Muscle of arm (tissue), 14 donors: ENCODE results near the gene PBOV1. TPM values are rescaled to one million over a fixed set of nuclear protein-coding genes. Genes with fewer than 3 reads are reported as not detected.

Source experiments
- DNase-seq: peaks from one replicate; pipeline ENCODE4 v3.0.0-alpha.2; 2013
- long read RNA-seq, 11 donors: transcript quantifications; one replicate each; lab custom pipeline, GENCODE V29; 2026
- polyA plus RNA-seq, 12 donors: library from polyadenylated mRNA; unstranded; fragments of 120-200 nt; gene quantifications; one replicate each; pipeline ENCODE4 v1.2.1, GENCODE V29; 2013; ENCODE audit not compliant: insufficient read length in 12 of 12

The PBOV1 gene
- under 1 TPM in 2 of 12 donors, not detected in 10; 0.05 to 0.07 TPM for polyA plus RNA-seq
- long read RNA-seq, donor 1, result 0 reads
- long read RNA-seq, donor 2, result 0 reads
- long read RNA-seq, donor 3, result 0 reads
- long read RNA-seq, donor 4, result 0 reads
- long read RNA-seq, donor 5, result 0 reads
- long read RNA-seq, donor 6, result 0 reads
- long read RNA-seq, donor 7, result 0 reads
- long read RNA-seq, donor 8, partial matches to known transcripts, result 0 of 1 reads
- long read RNA-seq, donor 8, other reads (novel, unspliced or antisense), result 0 of 1 reads
- long read RNA-seq, donor 9, result 0 reads
- long read RNA-seq, donor 10, result 0 reads
- long read RNA-seq, donor 11, result 0 reads

DNA sequence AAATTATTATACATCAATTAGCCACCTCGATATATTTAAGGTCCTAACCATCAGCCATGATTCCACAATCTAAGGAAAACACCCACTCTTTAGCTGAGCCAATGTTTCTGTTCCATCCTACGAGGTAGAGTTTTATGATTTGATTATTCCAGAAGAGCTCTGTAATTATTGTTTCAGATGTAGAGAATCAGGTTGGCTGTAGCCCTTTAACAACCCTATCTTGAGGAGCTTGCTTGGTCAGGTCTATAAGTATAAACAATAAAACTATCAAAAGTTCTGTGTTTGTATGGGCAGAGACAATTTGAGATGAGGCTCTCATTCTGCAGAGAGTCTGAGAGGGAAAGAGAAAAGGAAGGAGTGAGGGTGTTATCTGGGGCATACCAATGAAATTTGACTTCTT is at the start of gene PBOV1:
Gene PBOV1 (minus strand): TSS at position 43 of the 400 bp plus-strand sequence. CDS start 96 bp downstream, outside the sequence.
- DNase-seq, result no peak

- no peak for DNase-seq
These were observed 47.8 kb upstream of the PBOV1 start for GRCh38 chr6:138266095-138266494.

DNA sequence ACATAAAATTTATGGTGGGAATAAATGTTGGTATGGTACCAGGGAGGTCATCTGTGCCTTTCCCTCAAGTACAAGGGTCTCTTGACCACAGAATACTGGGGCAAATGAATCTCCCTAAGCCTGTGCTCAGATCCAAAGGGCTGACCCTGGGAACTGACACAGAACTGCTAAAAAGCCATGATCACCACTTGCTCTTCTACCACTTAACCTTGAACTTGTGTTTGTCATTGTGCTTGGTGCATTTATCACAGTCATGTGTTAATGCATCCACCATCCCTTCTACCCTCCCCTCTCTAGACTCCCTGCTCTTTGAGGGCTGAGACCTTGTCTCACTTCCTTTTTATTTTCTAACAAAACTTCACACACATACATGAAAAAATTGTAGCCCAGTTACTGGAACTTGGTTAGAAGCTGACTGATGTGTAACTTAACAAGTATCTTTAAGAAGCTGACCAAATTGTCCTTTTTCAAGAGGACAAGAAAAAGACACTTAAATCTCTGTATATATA is 46.1 kb upstream of the PBOV1 start:
- no peak for DNase-seq

GRCh38 chr6:138263963-138264362 is 45.7 kb upstream of the PBOV1 start:
- no peak for DNase-seq

DNA sequence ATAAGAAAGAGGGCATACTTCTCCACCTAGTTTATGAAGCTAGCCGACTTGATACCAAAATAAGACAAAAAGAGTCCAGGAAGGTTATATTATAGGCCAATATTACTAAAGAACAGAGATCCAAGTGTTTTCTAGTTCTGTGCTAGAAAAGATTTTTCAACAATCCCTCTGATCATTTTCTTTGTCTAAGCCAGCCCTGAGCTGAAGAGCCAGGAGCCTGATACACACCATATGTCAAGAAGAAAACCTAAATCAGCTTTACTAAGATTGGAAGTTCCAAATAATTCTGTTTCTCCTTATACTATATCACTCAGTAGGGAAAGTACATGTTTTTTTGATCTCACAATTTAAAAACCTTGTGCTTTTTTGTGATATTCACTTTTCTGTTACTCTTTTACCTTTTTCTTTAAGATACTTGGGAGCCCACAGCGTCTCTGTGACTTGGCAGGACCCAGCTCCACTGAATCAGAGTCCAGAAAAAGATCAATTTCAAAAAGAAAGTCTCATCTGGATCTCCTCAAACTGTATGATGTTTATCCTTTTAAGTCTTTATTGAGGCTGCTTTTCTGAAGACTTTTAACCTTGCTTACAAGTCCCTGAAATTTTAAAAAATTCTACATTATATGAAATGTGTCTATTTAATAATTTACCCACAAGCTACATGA is 43.0 kb upstream of the PBOV1 start:
- DNase-seq, result peak; percentile 32

- no peak for DNase-seq
These were observed 40.7 kb upstream of the PBOV1 start for GRCh38 chr6:138258991-138259390.

GRCh38 chr6:138258197-138258596 is 39.9 kb upstream of the PBOV1 start:
- DNase-seq, result no peak

- no peak for DNase-seq
These were observed 39.3 kb upstream of the PBOV1 start for GRCh38 chr6:138257638-138258040.

DNA sequence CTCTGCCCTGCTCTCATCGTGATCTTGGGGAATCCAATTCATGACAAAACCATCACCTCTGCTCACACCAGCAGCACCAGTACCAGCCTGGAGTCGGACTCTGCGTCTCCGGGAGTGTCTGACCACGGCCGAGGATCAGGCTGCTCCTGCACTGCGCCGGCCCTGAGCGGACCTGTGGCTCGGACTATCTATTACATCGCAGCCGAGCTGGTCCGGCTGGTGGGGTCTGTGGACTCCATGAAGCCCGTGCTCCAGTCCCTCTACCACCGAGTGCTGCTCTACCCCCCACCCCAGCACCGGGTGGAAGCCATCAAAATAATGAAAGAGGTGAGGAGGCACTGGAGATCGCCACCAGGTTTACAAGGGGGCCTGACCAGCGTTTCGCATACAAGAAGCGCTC is 37.2 kb upstream of the PBOV1 start:
- no peak for DNase-seq

- DNase-seq, result no peak
These were observed 35.4 kb upstream of the PBOV1 start for GRCh38 chr6:138253731-138254130.

GRCh38 chr6:138250513-138251247 is 32.4 kb upstream of the PBOV1 start:
- peak; percentile 26 for DNase-seq

GRCh38 chr6:138250053-138250452 is 31.8 kb upstream of the PBOV1 start:
- DNase-seq, result no peak

DNA sequence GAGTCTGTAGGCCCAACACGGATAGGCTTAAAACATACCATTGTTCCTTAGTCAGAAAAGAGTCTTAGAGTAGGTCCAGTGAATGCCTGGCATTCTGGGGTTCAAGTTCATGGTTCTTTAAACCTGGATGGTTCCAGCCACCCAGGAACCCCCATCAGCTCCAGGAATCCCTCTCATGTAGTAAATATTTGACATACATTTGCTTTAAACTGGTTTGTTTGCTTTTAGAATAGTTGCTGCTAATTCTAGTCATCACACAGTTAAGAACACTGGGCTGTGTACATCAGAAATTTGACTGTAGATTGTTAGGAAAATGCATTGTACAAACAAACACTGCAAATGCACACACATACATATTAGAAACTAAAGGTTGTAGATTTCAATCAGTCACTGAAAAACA is 30.6 kb upstream of the PBOV1 start:
- no peak for DNase-seq

DNA sequence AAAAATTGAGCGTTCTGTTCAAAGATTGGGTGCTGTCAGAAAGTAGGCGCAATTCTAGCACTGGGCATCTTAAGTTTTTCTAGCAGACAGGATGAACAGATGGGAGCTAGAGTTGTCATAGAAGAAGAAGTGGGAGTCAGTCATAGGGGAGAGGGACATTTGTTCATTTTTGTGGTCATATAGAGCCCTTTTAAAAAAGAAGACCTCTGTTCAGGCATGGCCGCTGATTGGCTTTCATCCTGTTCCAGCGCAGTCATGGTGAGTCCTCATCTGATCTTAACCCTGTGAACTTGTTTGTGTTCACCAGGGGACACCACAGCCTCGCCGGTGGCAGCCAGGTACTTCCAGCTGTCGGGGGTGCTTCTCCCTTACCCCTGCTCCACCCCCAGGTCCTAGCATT is 29.7 kb upstream of the PBOV1 start:
- DNase-seq, result no peak

DNA sequence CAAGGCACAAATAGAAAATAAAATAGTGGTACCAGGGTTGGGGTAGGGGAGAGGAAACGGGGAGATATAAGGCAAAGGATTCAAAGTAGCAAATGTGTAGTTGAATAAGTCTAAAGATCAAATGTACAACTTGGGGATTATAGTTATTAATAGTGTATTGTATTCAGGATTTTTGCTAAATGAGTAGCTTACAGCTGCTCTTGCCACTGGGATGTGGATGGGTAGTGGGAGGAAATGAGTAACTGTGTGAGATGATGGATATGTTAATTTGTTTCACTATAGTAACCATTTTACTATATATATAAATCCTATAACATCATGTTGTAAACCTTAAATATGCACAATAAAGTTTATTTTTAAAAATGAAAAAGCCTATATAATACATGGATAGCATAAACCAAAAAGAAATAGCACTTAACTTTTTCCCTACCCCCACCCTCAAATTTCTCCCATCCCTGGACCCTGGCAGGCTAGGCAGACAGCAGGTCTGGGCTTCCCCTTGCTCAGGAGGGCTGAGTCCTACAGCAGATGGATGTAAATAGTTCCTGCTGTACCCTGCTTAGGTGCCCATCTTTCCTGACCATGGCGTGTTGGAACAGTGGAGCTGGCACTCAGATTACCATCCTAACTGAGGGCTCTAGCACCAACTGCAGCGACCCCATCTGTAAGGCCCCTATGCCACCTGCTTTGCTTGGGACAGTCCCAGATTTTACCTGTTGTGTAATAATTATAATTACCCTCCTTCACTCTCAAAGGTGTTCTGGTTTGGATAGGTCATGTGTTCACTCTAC is 28.6 kb upstream of the PBOV1 start:
- DNase-seq, result no peak

DNA sequence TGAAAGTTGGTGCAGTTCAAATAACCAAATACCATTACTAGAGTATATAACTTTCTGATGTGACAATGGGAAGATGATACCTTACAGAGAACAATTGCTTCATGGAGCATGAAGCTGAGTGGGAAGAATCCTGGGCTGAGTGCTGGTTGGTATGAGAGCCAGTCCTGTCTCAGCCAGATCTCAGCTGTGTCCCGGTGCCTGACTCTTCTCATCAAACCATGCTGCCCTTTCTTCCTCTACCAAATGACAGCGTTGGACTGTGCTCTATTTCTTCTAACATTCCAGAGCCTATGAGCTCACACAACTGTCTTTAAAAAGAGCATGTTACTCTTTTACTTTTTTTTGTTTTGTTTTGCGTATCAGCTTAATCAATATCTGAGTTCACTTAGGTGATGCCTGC is 27.5 kb upstream of the PBOV1 start:
- no peak for DNase-seq

DNA sequence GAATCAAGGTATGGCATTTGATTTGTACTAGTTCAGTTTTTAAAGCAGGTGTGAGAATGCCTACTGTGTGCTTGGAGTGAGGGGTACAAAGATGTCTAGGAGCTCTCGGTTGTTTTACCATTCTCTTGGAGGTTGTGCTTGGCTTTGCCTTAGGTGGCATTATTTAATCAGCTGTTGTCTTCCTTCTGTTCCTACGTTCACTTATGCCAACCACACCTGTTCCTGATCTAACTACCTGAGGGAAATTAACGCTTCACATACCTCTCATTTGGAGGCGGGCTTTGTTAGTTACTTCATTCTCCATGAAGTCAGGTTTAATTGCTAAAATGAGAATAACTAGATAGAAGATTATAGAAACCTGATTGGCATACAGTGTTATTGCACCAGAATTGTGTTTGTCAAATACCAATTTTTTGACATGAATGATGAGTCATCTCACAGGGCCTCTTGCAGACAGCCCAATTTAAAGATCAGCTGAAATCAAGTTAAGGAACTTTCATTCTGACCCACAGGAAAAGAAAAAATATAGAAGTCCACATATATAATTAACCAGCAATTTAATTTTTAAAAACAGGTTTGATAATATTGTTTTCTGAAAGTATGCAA is 24.8 kb upstream of the PBOV1 start:
- no peak for DNase-seq

GRCh38 chr6:138241934-138242333 is 23.6 kb upstream of the PBOV1 start:
- DNase-seq, result no peak

GRCh38 chr6:138241381-138241780 is 23.1 kb upstream of the PBOV1 start:
- DNase-seq, result no peak

DNA sequence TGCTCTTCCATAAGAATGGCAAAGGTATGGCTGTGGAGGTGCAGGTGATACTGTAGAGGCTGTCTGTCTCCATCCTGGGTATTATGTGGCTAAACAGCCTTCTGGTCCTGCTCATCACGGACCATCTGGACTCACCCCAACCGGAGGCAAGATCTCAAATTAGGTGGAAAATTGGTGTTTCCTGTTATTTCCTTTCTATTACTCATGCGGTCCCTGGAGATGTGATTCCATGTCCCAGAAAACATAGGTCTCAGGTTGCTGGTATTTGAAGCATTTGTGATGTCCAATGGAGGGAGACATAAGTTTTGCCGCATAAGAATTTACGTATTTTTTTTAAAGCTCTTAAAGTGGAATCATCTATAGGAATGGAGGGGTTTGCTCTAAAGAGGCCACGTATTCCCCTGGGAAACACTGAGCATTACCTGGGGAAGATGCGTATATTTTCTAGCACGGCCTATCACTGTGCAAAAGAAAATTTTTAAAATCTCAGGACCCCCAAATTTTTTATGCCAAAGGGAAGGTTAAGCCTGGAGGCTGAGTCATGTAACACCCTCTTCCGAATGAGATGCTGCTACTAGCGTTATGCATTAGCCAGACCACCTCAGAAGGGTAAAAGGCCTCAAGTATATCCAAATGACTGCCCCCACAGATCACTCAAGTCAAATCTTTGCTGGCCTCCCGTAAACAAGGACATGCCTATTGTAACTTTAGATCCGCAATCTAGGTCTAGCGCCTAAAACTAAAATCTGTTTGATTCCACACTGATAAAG is 22.4 kb upstream of the PBOV1 start:
- no peak for DNase-seq

GRCh38 chr6:138239774-138240173 is 21.5 kb upstream of the PBOV1 start:
- no peak for DNase-seq
